Loucy (cell line): ENCODE results near the gene UVRAG.

Source experiments
- H2AFZ ChIP-seq: fragments of 200-600 bp; sonication (generic); 2 replicates; pipeline ENCODE4 v1.6.0; 2016; ENCODE audit warnings: antibody characterized with exemption, mild to moderate bottlenecking, low read length, moderate library complexity
- H3F3A ChIP-seq: fragments of 200-600 bp; 2 replicates; pipeline ENCODE4 v1.6.0; 2016; ENCODE audit warnings: antibody characterized with exemption, low read depth, mild to moderate bottlenecking
- H3K27me3 ChIP-seq: fragments of 200-600 bp; sonication (generic); 2 replicates; pipeline ENCODE4 v1.6.1; 2014; ENCODE audit warnings: low read length, mild to moderate bottlenecking; ENCODE audit not compliant: insufficient read depth, poor library complexity, severe bottlenecking
- H3K36me3 ChIP-seq: fragments of 200-600 bp; sonication (generic); 2 replicates; pipeline ENCODE4 v1.6.1; 2016; ENCODE audit warnings: low read length; ENCODE audit not compliant: insufficient read depth
- H3K4me1 ChIP-seq: fragments of 200-600 bp; sonication (generic); 2 replicates; pipeline ENCODE4 v1.5.1; 2014; ENCODE audit warnings: low read length, mild to moderate bottlenecking; ENCODE audit not compliant: insufficient read depth, poor library complexity, severe bottlenecking
- H3K4me2 ChIP-seq: fragments of 200-600 bp; sonication (generic); 2 replicates; pipeline ENCODE4 v1.6.0; 2014; ENCODE audit warnings: antibody characterized with exemption, low read length, low read depth, mild to moderate bottlenecking; ENCODE audit not compliant: poor library complexity, severe bottlenecking
- H3K4me3 ChIP-seq: fragments of 200-600 bp; sonication (generic); 2 replicates; pipeline ENCODE4 v1.5.1; 2014; ENCODE audit warnings: low read length, mild to moderate bottlenecking, mixed read lengths; ENCODE audit not compliant: poor library complexity, severe bottlenecking
- H3K79me2 ChIP-seq: fragments of 200-600 bp; sonication (generic); 2 replicates; pipeline ENCODE4 v1.6.1; 2014; ENCODE audit warnings: low read length; ENCODE audit not compliant: insufficient read depth
- H3K9ac ChIP-seq: fragments of 200-600 bp; sonication (generic); 2 replicates; pipeline ENCODE4 v1.6.0; 2014; ENCODE audit warnings: mild to moderate bottlenecking, low read depth, low read length, moderate library complexity; ENCODE audit not compliant: poor library complexity, severe bottlenecking
- H3K9me2 ChIP-seq: fragments of 200-600 bp; sonication (generic); replicated peaks from 2 replicates; pipeline ENCODE4 v1.6.1; 2016; ENCODE audit warnings: low read depth, low read length, mixed read lengths
- H3K9me3 ChIP-seq: fragments of 200-600 bp; sonication (generic); 2 replicates; pipeline ENCODE4 v1.6.1; 2014; ENCODE audit warnings: mild to moderate bottlenecking, antibody characterized with exemption, low read length, low read depth; ENCODE audit not compliant: insufficient read depth
- H4K20me1 ChIP-seq: fragments of 200-600 bp; sonication (generic); 2 replicates; pipeline ENCODE4 v1.6.0; 2014; ENCODE audit warnings: antibody characterized with exemption, low read length, mild to moderate bottlenecking; ENCODE audit not compliant: insufficient read depth, poor library complexity, severe bottlenecking
- CTCF ChIP-seq: fragments of 200-600 bp; sonication (generic); conservative IDR thresholded peaks from 2 replicates; pipeline ENCODE4 v1.5.1; 2014; ENCODE audit warnings: mild to moderate bottlenecking, antibody characterized with exemption, low read length
- EZH2phosphoT487 ChIP-seq: fragments of 200-600 bp; IDR thresholded peaks from 2 replicates; pipeline ENCODE4 v1.6.1; 2018; ENCODE audit warnings: antibody characterized with exemption, mild to moderate bottlenecking, moderate library complexity, borderline replicate concordance

Gene UVRAG

GRCh38 chr11:76148941-76149613 lies 334.1 kb downstream of the UVRAG start:
- Histone ChIP-seq H3K79me2 (no peaks in the 10 kb centered on the region), H4K20me1 (no peaks in the 10 kb centered on the region), H3K4me2 (no peak overlapping the region), H3K27me3 (no peaks in the 10 kb centered on the region), H2AFZ (no peak overlapping the region), H3F3A (no peaks in the 10 kb centered on the region), H3K9me2 (no peaks in the 10 kb centered on the region), H3K9me3 (no peaks in the 10 kb centered on the region), H3K4me3 (no peak overlapping the region), H3K4me1 (peaks cover 3% of the 10 kb centered on the region), H3K9ac (no peak overlapping the region), H3K36me3 (no peaks in the 10 kb centered on the region)
- no peak for TF ChIP-seq EZH2phosphoT487
- no peak for TF ChIP-seq CTCF

- Histone ChIP-seq H3K27me3 (no peaks in the 10 kb centered on the region), H3K9ac (no peak overlapping the region), H3K9me3 (no peaks in the 10 kb centered on the region), H3K79me2 (no peaks in the 10 kb centered on the region), H2AFZ (no peak overlapping the region), H3K9me2 (no peaks in the 10 kb centered on the region), H3K4me1 (peaks cover 3% of the 10 kb centered on the region), H3F3A (no peaks in the 10 kb centered on the region), H3K4me2 (no peak overlapping the region), H3K36me3 (no peaks in the 10 kb centered on the region), H4K20me1 (no peaks in the 10 kb centered on the region), H3K4me3 (no peak overlapping the region)
- TF ChIP-seq CTCF (no peak), EZH2phosphoT487 (no peak)
These were observed 334.7 kb downstream of the UVRAG start for GRCh38 chr11:76149713-76150112.

- Histone ChIP-seq H3K4me3 (no peak overlapping the region), H3K4me1 (peaks cover 3% of the 10 kb centered on the region), H2AFZ (no peak overlapping the region), H3K4me2 (no peak overlapping the region), H3K9me3 (no peaks in the 10 kb centered on the region), H4K20me1 (no peaks in the 10 kb centered on the region), H3K9me2 (no peaks in the 10 kb centered on the region), H3F3A (no peaks in the 10 kb centered on the region), H3K27me3 (no peaks in the 10 kb centered on the region), H3K36me3 (no peaks in the 10 kb centered on the region), H3K79me2 (no peaks in the 10 kb centered on the region), H3K9ac (no peak overlapping the region)
- TF ChIP-seq EZH2phosphoT487 (no peak), CTCF (no peak)
These were observed 335.1 kb downstream of the UVRAG start for GRCh38 chr11:76150141-76150540.
